MM.1S (cell line): Measurements from ENCODE around the gene MRPL43.

Experiments used
- CTCF ChIP-seq: fragments of 300-600 bp; sonication (generic); IDR thresholded peaks from 2 replicates; pipeline ENCODE4 v1.5.1; 2016; ENCODE audit warnings: antibody characterized with exemption, low read length, mixed read lengths
- EZH2 ChIP-seq: fragments of 300-600 bp; sonication (generic); optimal IDR thresholded peaks from 2 replicates; pipeline ENCODE3; 2017; ENCODE audit warnings: low read depth, mild to moderate bottlenecking, antibody characterized with exemption, low read length, mixed read lengths

- TF ChIP-seq CTCF: no peak
- no peak for TF ChIP-seq EZH2
Measured at GRCh38 chr10:101022967-101023705, 35.8 kb upstream of the MRPL43 start.
